ENCODE results near the gene INSIG1.
A peak's percentile ranks its signal among the peaks of the same experiment; 100 is the strongest.

Gene INSIG1

GRCh38 chr7:155266440-155266839 is 31.2 kb upstream of the INSIG1 start:
- DNase-seq (ENCODE audit: low read depth): no peak

- no peak for DNase-seq (ENCODE audit: low read depth)
Measured at GRCh38 chr7:155267023-155267422, 30.7 kb upstream of the INSIG1 start.

GRCh38 chr7:155267436-155267835 is 30.2 kb upstream of the INSIG1 start:
- DNase-seq (ENCODE audit: low read depth): no peak

GRCh38 chr7:155268211-155268610 is 29.5 kb upstream of the INSIG1 start:
- DNase-seq (ENCODE audit: low read depth): no peak

- no peak for DNase-seq (ENCODE audit: low read depth)
Measured at GRCh38 chr7:155268921-155269650, 28.6 kb upstream of the INSIG1 start.

- DNase-seq (ENCODE audit: low read depth): peak; percentile 67
Measured at GRCh38 chr7:155269766-155270585, 27.7 kb upstream of the INSIG1 start.

GRCh38 chr7:155270861-155271260 is 26.8 kb upstream of the INSIG1 start:
- DNase-seq (ENCODE audit: low read depth): no peak

- DNase-seq (ENCODE audit: low read depth): no peak
Measured at GRCh38 chr7:155274633-155275355, 22.9 kb upstream of the INSIG1 start.

- DNase-seq (ENCODE audit: low read depth): no peak
Measured at GRCh38 chr7:155276042-155276799, 21.5 kb upstream of the INSIG1 start.

- no peak for DNase-seq (ENCODE audit: low read depth)
Measured at GRCh38 chr7:155276800-155277375, 20.8 kb upstream of the INSIG1 start.

GRCh38 chr7:155277385-155277994 is 20.2 kb upstream of the INSIG1 start:
- no peak for DNase-seq (ENCODE audit: low read depth)

GRCh38 chr7:155278921-155279320 is 18.8 kb upstream of the INSIG1 start:
- DNase-seq (ENCODE audit: low read depth): no peak

- no peak for DNase-seq (ENCODE audit: low read depth)
Measured at GRCh38 chr7:155279787-155280445, 17.8 kb upstream of the INSIG1 start.

- no peak for DNase-seq (ENCODE audit: low read depth)
Measured at GRCh38 chr7:155280446-155281397, 17.0 kb upstream of the INSIG1 start.

- no peak for DNase-seq (ENCODE audit: low read depth)
Measured at GRCh38 chr7:155281398-155281969, 16.2 kb upstream of the INSIG1 start.

- DNase-seq (ENCODE audit: low read depth): no peak
Measured at GRCh38 chr7:155282671-155283070, 15.0 kb upstream of the INSIG1 start.

GRCh38 chr7:155283565-155284194 is 14.0 kb upstream of the INSIG1 start:
- DNase-seq (ENCODE audit: low read depth): no peak

- DNase-seq (ENCODE audit: low read depth): no peak
Measured at GRCh38 chr7:155284496-155285274, 13.0 kb upstream of the INSIG1 start.

Measured in fibroblast of the conjunctiva (primary cell).